HEK293T (cell line): ENCODE measurements around the gene ARPC5.

Experiments used
- BHLHE40 ChIP-seq: fragments of 450-650 bp; IDR thresholded peaks from 2 replicates; pipeline ENCODE4 v1.6.1; 2016; ENCODE audit warnings: mild to moderate bottlenecking, moderate library complexity, borderline replicate concordance
- ELF4 ChIP-seq: fragments of 450-650 bp; IDR thresholded peaks from 2 replicates; pipeline ENCODE4 v1.6.1; 2017; ENCODE audit warnings: antibody characterized with exemption
- FOXA1 ChIP-seq: fragments of 450-650 bp; IDR thresholded peaks from 2 replicates; pipeline ENCODE4 v1.6.1; 2016; ENCODE audit warnings: mild to moderate bottlenecking
- FOXK2 ChIP-seq: fragments of 450-650 bp; IDR thresholded peaks from 2 replicates; pipeline ENCODE4 v1.6.1; 2016; ENCODE audit warnings: mild to moderate bottlenecking
- FOXM1 ChIP-seq: fragments of 450-650 bp; IDR thresholded peaks from 2 replicates; pipeline ENCODE4 v1.6.1; 2017; ENCODE audit warnings: mild to moderate bottlenecking, borderline replicate concordance
- HDGF ChIP-seq: fragments of 450-650 bp; IDR thresholded peaks from 2 replicates; pipeline ENCODE4 v1.6.1; 2017; ENCODE audit warnings: antibody characterized with exemption, borderline replicate concordance
- L3MBTL2 ChIP-seq: fragments of 450-650 bp; conservative IDR thresholded peaks from 2 replicates; pipeline ENCODE4 v1.6.1; 2016; ENCODE audit warnings: mild to moderate bottlenecking
- NFRKB ChIP-seq: fragments of 450-650 bp; IDR thresholded peaks from 2 replicates; pipeline ENCODE4 v1.6.1; 2016; ENCODE audit warnings: mild to moderate bottlenecking, moderate library complexity
- PKNOX1 ChIP-seq: fragments of 450-650 bp; IDR thresholded peaks from 2 replicates; pipeline ENCODE4 v1.6.1; 2016
- SP1 ChIP-seq: fragments of 450-650 bp; IDR thresholded peaks from 2 replicates; pipeline ENCODE4 v1.6.1; 2017
- SUZ12 ChIP-seq: fragments of 450-650 bp; IDR thresholded peaks from 2 replicates; pipeline ENCODE4 v1.6.1; 2016; ENCODE audit warnings: mild to moderate bottlenecking
- TARDBP ChIP-seq: fragments of 450-650 bp; IDR thresholded peaks from 2 replicates; pipeline ENCODE4 v1.6.1; 2016

GRCh38 chr1:183572721-183573120 is 62.9 kb downstream of the ARPC5 start:
- no peak for TF ChIP-seq FOXA1
- no peak for TF ChIP-seq BHLHE40
- TF ChIP-seq FOXM1: no peak
- no peak for TF ChIP-seq NFRKB
- no peak for TF ChIP-seq SP1
- no peak for TF ChIP-seq TARDBP
- no peak for TF ChIP-seq PKNOX1
- no peak for TF ChIP-seq FOXK2
- TF ChIP-seq L3MBTL2: no peak
- no peak for TF ChIP-seq HDGF
- no peak for TF ChIP-seq ELF4
- TF ChIP-seq SUZ12: no peak
